ENCODE measurements around the gene TIFAB. TPM values are rescaled to one million over a fixed set of nuclear protein-coding genes. Genes with fewer than 3 reads are reported as not detected.

TIFAB gene
- total and polyA plus RNA-seq, 2 experiments from 2014 or later = not detected

DNA sequence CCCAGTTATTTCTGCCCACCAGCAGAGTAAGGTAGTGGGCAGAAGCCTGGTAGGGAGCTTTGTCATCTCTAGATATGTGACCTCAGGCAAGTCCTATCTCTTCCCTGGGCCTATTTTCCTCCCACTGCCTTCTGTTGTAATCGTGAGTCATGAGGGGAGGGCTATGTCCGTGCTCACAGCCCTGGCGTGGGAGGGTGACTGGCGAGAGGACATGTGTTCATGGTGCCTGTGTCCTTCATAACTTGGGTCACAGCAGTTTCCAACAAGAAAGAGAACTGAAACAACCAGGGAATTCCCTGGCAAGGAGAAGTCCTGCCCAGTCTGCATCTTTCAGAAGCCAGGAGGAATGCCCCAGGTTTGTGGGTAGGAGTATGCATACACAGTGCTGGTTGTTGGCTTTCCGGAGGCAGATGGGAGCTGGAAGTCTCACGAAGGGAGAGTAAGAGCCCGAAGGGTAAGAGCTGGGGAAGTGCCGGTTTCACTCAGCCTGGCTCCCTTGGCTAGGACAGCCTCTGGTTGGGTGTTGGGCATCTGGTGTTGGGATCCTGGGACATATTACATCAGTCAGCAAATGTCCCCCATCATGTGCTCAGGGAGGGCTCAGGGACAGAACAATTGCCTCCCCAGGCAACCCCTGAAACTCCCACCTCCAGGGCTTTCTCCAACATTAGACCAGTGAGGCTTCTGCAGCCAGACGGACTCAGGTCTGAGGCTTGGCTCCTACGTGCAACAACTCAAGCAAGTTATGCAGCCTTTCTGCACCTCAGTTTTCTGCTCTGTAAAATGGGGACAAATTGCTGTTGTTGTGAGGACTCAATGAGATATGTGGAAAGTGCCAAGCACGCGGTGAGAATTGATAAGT lies 4.3 kb upstream of the TIFAB start:
- Mint-ChIP-seq H3K27me3 (ENCODE audit: insufficient read depth, low read depth, poor library complexity) (peaks cover 15% of the 10 kb centered on the region), H3K9me3 (no peaks in the 10 kb centered on the region), H3K27ac (no peak overlapping the region), H3K36me3 (ENCODE audit: low read depth) (no peaks in the 10 kb centered on the region), H3K4me1 (no peaks in the 10 kb centered on the region), H3K4me3 (no peak overlapping the region)
- no peak for ATAC-seq
- Histone ChIP-seq H4K20me1 (replicated peaks; ENCODE audit: insufficient read depth) (no peaks in the 10 kb centered on the region), H3K27ac (ENCODE audit: low read depth) (no peak overlapping the region), H3K27me3 (ENCODE audit: insufficient read depth) (peaks cover 15% of the 10 kb centered on the region; the same call in 1 of the 2 replicates), H3K4me2 (no peak overlapping the region), H3K36me3 (ENCODE audit: insufficient read depth) (no peaks in the 10 kb centered on the region), H3K4me1 (ENCODE audit: insufficient read depth) (no peaks in the 10 kb centered on the region), H2AFZ (no peak overlapping the region), H3K4me3 (no peak overlapping the region), H3K9me2 (ENCODE audit: insufficient read depth) (no peaks in the 10 kb centered on the region), H3F3A (replicated peaks; ENCODE audit: low read depth) (no peaks in the 10 kb centered on the region), H3K79me2 (replicated peaks; ENCODE audit: insufficient read depth) (no peaks in the 10 kb centered on the region)
- DNase-seq (ENCODE audit: low spot score) = no peak
- TF ChIP-seq CREB1 (CRISPR knock-in tag; IDR thresholded peaks at IDR 0.05; ENCODE audit: low read depth) = no peak
- TF ChIP-seq JUNB (IDR thresholded peaks at IDR 0.05; ENCODE audit: unreplicated experiment) = no peak

DNA sequence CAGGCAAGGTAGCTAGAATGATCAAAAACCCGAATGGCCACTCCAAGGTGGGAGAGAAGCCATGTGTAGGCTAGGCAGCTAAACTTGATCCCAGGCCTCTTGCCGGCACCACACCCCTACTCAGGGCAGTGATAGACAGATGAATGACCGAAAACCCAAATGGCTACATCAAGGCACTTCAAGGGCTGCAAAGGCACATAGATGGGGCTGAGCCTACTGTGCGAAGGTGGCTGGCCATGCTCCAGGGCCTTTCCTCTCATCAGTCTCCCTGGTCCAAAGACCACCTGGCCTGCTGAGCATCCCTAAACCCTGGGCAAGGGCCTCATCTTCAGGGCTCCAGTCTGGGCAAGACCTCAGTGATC lies 3.7 kb upstream of the TIFAB start:
- no peak for DNase-seq (ENCODE audit: low spot score)
- ATAC-seq = no peak
- H3K36me3 ChIP-seq (ENCODE audit: insufficient read depth) = no peaks in the 10 kb centered on the region
- H3K4me3 ChIP-seq = no peak overlapping the region
- H3K9me2 ChIP-seq (ENCODE audit: insufficient read depth) = no peaks in the 10 kb centered on the region
- H3F3A ChIP-seq (replicated peaks; ENCODE audit: low read depth) = no peaks in the 10 kb centered on the region
- no peaks in the 10 kb centered on the region for H3K4me1 ChIP-seq (ENCODE audit: insufficient read depth)
- peaks cover 11% of the 10 kb centered on the region; the same call in 1 of the 2 replicates for H3K27me3 ChIP-seq (ENCODE audit: insufficient read depth)
- H3K27ac Mint-ChIP-seq = no peak overlapping the region
- H3K4me2 ChIP-seq = no peak overlapping the region
- H4K20me1 ChIP-seq (replicated peaks; ENCODE audit: insufficient read depth) = no peaks in the 10 kb centered on the region
- H3K9me3 Mint-ChIP-seq = no peaks in the 10 kb centered on the region
- peaks cover 15% of the 10 kb centered on the region for H3K27me3 Mint-ChIP-seq (ENCODE audit: insufficient read depth, low read depth, poor library complexity)
- no peak overlapping the region for H3K4me3 Mint-ChIP-seq
- no peaks in the 10 kb centered on the region for H3K36me3 Mint-ChIP-seq (ENCODE audit: low read depth)
- H3K4me1 Mint-ChIP-seq = no peaks in the 10 kb centered on the region
- TF ChIP-seq ZNF331 (CRISPR knock-in tag; IDR thresholded peaks at IDR 0.05; ENCODE audit: low read depth) (no peak), EZH2 (IDR thresholded peaks at IDR 0.05; ENCODE audit: low read depth, unreplicated experiment) (no peak), STAT1 (IDR thresholded peaks at IDR 0.05; ENCODE audit: unreplicated experiment) (no peak), CREB1 (CRISPR knock-in tag; IDR thresholded peaks at IDR 0.05; ENCODE audit: low read depth) (no peak), NANOG (IDR thresholded peaks at IDR 0.05; ENCODE audit: borderline replicate concordance) (no peak), ZNF462 (CRISPR knock-in tag; IDR thresholded peaks at IDR 0.05) (no peak)
- H3K27ac ChIP-seq (ENCODE audit: low read depth) = no peak overlapping the region
- no peak overlapping the region for H2AFZ ChIP-seq
- no peaks in the 10 kb centered on the region for H3K79me2 ChIP-seq (replicated peaks; ENCODE audit: insufficient read depth)

Data from GM23338 (cell line).